Measurements from ENCODE around the gene ZNF335.

- TF ChIP-seq CTCF (conservative IDR thresholded peaks at IDR 0.05) (peak; percentile 96), ZFX (IDR thresholded peaks at IDR 0.05) (no peak)
These were observed 15.2 kb upstream of the ZNF335 start for GRCh38 chr20:45987108-45987780.
